ENCODE data around the gene NRBP1.

DNA sequence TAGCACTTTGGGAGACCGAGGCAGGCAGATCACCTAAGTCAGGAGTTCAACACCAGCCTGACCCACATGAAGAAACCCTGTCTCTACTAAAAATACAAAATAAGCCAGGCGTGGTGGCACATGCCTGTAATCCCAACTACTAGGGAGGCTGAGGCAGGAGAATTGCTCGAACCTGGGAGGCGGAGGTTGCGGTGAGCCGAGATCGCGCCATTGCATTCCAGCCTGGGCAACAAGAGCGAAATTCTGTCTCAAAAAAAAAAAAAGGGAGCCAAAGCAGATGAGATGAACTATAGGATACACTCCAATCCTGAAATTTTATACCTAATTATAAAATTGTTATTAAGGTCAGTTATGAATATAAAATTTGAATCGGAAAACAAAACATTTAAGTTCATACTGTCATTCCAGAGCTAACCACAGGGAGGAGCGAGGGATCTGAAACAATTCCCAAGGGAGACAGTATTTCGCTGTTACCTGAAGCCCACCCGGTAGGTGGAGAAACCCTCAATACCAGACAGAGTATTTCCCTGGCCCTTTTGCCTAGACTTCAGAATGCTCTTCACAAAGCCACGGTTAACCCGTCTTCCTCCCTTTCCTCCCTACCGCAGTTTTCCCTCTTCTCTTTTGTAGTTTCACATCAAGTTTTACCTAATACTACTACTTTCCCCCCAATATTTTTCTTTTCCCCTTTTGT is 20.5 kb upstream of the NRBP1 start:
- TF ChIP-seq POLR2A (IDR thresholded peaks at IDR 0.05; ENCODE audit: low read depth, low read length) (no peak), POLR2AphosphoS5 (IDR thresholded peaks at IDR 0.05; ENCODE audit: low read depth, low read length) (no peak)

Measured in GM12892 (cell line).